Neural progenitor cell (in vitro differentiated cells): ENCODE data around the gene SLC27A4.

Source experiments
- EZH2 ChIP-seq: fragments of 200-600 bp; sonication (generic); IDR thresholded peaks from 2 replicates; pipeline ENCODE4 v1.6.1; 2017; ENCODE audit warnings: antibody characterized with exemption, mild to moderate bottlenecking, moderate library complexity
- TF ChIP-seq, protein P1 (sequence below): fragments of 200-600 bp; sonication (generic); IDR thresholded peaks from 2 replicates; pipeline ENCODE4 v1.5.1; 2017; ENCODE audit warnings: antibody characterized with exemption, mild to moderate bottlenecking

DNA sequence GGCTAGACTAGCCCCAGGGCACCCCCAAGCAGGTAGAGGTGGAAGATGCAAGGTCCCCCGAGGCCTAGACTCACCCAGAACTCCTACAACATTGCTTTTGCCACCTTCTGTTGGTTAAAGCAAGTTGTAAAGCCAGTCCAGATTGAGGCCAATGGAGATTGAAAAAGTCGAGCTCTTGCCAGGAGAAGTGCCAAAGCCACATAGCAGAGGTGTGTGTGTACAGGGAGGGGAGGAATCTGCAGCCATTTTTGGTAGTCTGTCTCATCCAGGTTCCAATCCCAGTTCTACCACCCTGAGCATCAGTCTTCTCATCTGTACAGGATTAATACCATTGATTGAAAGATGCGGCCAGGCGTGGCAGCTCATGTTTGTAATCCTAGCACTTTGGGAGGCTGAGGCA lies 18.5 kb downstream of the SLC27A4 start:
- TF ChIP-seq EZH2, result no peak
- TF ChIP-seq, protein P1, sequence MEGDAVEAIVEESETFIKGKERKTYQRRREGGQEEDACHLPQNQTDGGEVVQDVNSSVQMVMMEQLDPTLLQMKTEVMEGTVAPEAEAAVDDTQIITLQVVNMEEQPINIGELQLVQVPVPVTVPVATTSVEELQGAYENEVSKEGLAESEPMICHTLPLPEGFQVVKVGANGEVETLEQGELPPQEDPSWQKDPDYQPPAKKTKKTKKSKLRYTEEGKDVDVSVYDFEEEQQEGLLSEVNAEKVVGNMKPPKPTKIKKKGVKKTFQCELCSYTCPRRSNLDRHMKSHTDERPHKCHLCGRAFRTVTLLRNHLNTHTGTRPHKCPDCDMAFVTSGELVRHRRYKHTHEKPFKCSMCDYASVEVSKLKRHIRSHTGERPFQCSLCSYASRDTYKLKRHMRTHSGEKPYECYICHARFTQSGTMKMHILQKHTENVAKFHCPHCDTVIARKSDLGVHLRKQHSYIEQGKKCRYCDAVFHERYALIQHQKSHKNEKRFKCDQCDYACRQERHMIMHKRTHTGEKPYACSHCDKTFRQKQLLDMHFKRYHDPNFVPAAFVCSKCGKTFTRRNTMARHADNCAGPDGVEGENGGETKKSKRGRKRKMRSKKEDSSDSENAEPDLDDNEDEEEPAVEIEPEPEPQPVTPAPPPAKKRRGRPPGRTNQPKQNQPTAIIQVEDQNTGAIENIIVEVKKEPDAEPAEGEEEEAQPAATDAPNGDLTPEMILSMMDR, result no peak
